SU-DHL-6 (cell line): ENCODE measurements around the gene TOM1.

Experiments
- H2AFZ ChIP-seq: fragments of 200-600 bp; sonication (generic); 2 replicates; pipeline ENCODE4 v1.6.1; 2014; ENCODE audit warnings: low read depth, mild to moderate bottlenecking, moderate library complexity, mixed read lengths, antibody characterized with exemption, low read length; ENCODE audit not compliant: severe bottlenecking
- H3F3A ChIP-seq: fragments of 200-600 bp; shearing (Covaris generic); 2 replicates; pipeline ENCODE4 v1.6.0; 2016; ENCODE audit warnings: antibody characterized with exemption, mild to moderate bottlenecking; ENCODE audit not compliant: insufficient read depth
- H3K27ac ChIP-seq: fragments of 200-600 bp; sonication (generic); 2 replicates; pipeline ENCODE4 v1.5.1; 2016; ENCODE audit warnings: low read depth, mild to moderate bottlenecking, low read length, moderate library complexity, mixed read lengths
- H3K27me3 ChIP-seq: fragments of 200-600 bp; sonication (generic), shearing (Covaris generic); 2 replicates; pipeline ENCODE4 v1.6.0; 2014; ENCODE audit warnings: mild to moderate bottlenecking, low read length
- H3K36me3 ChIP-seq: fragments of 200-600 bp; sonication (generic); 2 replicates; pipeline ENCODE4 v1.6.1; 2014; ENCODE audit warnings: mild to moderate bottlenecking, low read length, mixed read lengths
- H3K4me2 ChIP-seq: fragments of 300-600, 200-600 bp; shearing (Covaris generic), sonication (generic); 2 replicates; pipeline ENCODE4 v1.6.0; 2014; ENCODE audit warnings: low read length, low read depth, mild to moderate bottlenecking; ENCODE audit not compliant: poor library complexity, severe bottlenecking
- H3K4me3 ChIP-seq: fragments of 200-600 bp; sonication (generic); 2 replicates; pipeline ENCODE4 v1.5.1; 2014; ENCODE audit warnings: antibody characterized with exemption, low read length, mild to moderate bottlenecking, mixed read lengths; ENCODE audit not compliant: insufficient read depth, poor library complexity, severe bottlenecking
- H3K79me2 ChIP-seq: fragments of 200-600 bp; sonication (generic); 2 replicates; pipeline ENCODE4 v1.6.1; 2014; ENCODE audit warnings: mild to moderate bottlenecking, low read length, moderate library complexity; ENCODE audit not compliant: insufficient read depth
- H3K9ac ChIP-seq: fragments of 200-600 bp; sonication (generic); 2 replicates; pipeline ENCODE4 v1.7.0; 2014; ENCODE audit warnings: mild to moderate bottlenecking, low read length
- H3K9me2 ChIP-seq: fragments of 200-600 bp; sonication (generic); replicated peaks from 2 replicates; pipeline ENCODE4 v1.6.1; 2014; ENCODE audit warnings: low read length; ENCODE audit not compliant: insufficient read depth
- H3K9me3 ChIP-seq: fragments of 200-600 bp; sonication (generic); 2 replicates; pipeline ENCODE4 v1.6.1; 2014; ENCODE audit warnings: low read length, mixed read lengths; ENCODE audit not compliant: insufficient read depth
- H4K20me1 ChIP-seq: fragments of 200-600 bp; sonication (generic); 2 replicates; pipeline ENCODE4 v1.6.1; 2014; ENCODE audit warnings: low read depth, mild to moderate bottlenecking, antibody characterized with exemption, low read length, moderate library complexity, mixed read lengths
- CTCF ChIP-seq: fragments of 200-600 bp; sonication (generic); IDR thresholded peaks from one replicate; pipeline ENCODE4 v1.5.1; 2017; ENCODE audit warnings: antibody characterized with exemption, mild to moderate bottlenecking, low read length, moderate library complexity; ENCODE audit not compliant: insufficient read depth, poor library complexity, severe bottlenecking
- EZH2phosphoT487 ChIP-seq: fragments of 200-600 bp; sonication (generic), shearing (Covaris generic); conservative IDR thresholded peaks from 2 replicates; pipeline ENCODE4 v1.6.1; 2018; ENCODE audit warnings: mild to moderate bottlenecking, antibody characterized with exemption, low read length, moderate library complexity, mixed read lengths

The TOM1 gene

GRCh38 chr22:35307892-35308291 lies 8.2 kb downstream of the TOM1 start:
- Histone ChIP-seq H3K4me3 (no peak overlapping the region), H3K27ac (no peak overlapping the region), H3K4me2 (no peak overlapping the region), H3F3A (no peaks in the 10 kb centered on the region), H4K20me1 (no peaks in the 10 kb centered on the region), H3K36me3 (no peaks in the 10 kb centered on the region), H3K9me3 (no peaks in the 10 kb centered on the region), H3K27me3 (no peaks in the 10 kb centered on the region), H2AFZ (no peak overlapping the region), H3K9me2 (no peaks in the 10 kb centered on the region), H3K79me2 (no peaks in the 10 kb centered on the region), H3K9ac (no peak overlapping the region)
- no peak for TF ChIP-seq CTCF
- TF ChIP-seq EZH2phosphoT487, result no peak

- H3K36me3 ChIP-seq, result no peaks in the 10 kb centered on the region
- no peaks in the 10 kb centered on the region for H3K9me2 ChIP-seq
Measured at GRCh38 chr22:35308480-35309021, 8.9 kb downstream of the TOM1 start.

GRCh38 chr22:35310556-35311550 lies 11.2 kb downstream of the TOM1 start:
- no peaks in the 10 kb centered on the region for H3K36me3 ChIP-seq
- TF ChIP-seq CTCF, result no peak
- no peak for TF ChIP-seq EZH2phosphoT487
- no peaks in the 10 kb centered on the region for H3K9me2 ChIP-seq
- no peak overlapping the region for H3K27ac ChIP-seq
- H3K27me3 ChIP-seq, result no peaks in the 10 kb centered on the region
- H3K9ac ChIP-seq, result no peak overlapping the region
- no peak overlapping the region for H3K4me3 ChIP-seq
- H2AFZ ChIP-seq, result no peak overlapping the region
- H3K4me2 ChIP-seq, result no peak overlapping the region
- no peaks in the 10 kb centered on the region for H4K20me1 ChIP-seq
- H3K9me3 ChIP-seq, result no peaks in the 10 kb centered on the region
- no peaks in the 10 kb centered on the region for H3F3A ChIP-seq
- H3K79me2 ChIP-seq, result no peaks in the 10 kb centered on the region

More at GRCh38 chr22:35308480-35309021, 8.9 kb downstream of the TOM1 start:
- H3K4me2 ChIP-seq, result no peak overlapping the region
- TF ChIP-seq CTCF, result no peak
- TF ChIP-seq EZH2phosphoT487, result no peak
- no peaks in the 10 kb centered on the region for H3K79me2 ChIP-seq
- no peaks in the 10 kb centered on the region for H3F3A ChIP-seq
- no peak overlapping the region for H3K4me3 ChIP-seq
- no peak overlapping the region for H2AFZ ChIP-seq
- H4K20me1 ChIP-seq, result no peaks in the 10 kb centered on the region
- no peaks in the 10 kb centered on the region for H3K27me3 ChIP-seq
- no peak overlapping the region for H3K27ac ChIP-seq
- H3K9ac ChIP-seq, result no peak overlapping the region
- H3K9me3 ChIP-seq, result no peaks in the 10 kb centered on the region
